ENCODE measurements around the gene PTPRN2.

PTPRN2 gene

GRCh38 chr7:157634401-157635147 lies 953.0 kb downstream of the PTPRN2 start:
- DNase-seq (ENCODE audit: low spot score) = no peak

GRCh38 chr7:157633465-157634185 lies 954.0 kb downstream of the PTPRN2 start:
- no peak for DNase-seq (ENCODE audit: low spot score)

- no peak for DNase-seq (ENCODE audit: low spot score)
Observed at GRCh38 chr7:157630301-157630853, 957.2 kb downstream of the PTPRN2 start.

GRCh38 chr7:157628456-157628855 lies 959.2 kb downstream of the PTPRN2 start:
- no peak for DNase-seq (ENCODE audit: low spot score)

- no peak for DNase-seq (ENCODE audit: low spot score)
Observed at GRCh38 chr7:157627646-157628045, 960.0 kb downstream of the PTPRN2 start.

GRCh38 chr7:157627033-157627432 lies 960.6 kb downstream of the PTPRN2 start:
- DNase-seq (ENCODE audit: low spot score) = no peak

GRCh38 chr7:157625973-157626742 lies 961.5 kb downstream of the PTPRN2 start:
- peak; percentile 47 for DNase-seq (ENCODE audit: low spot score)

- no peak for DNase-seq (ENCODE audit: low spot score)
Observed at GRCh38 chr7:157623556-157623955, 964.1 kb downstream of the PTPRN2 start.

- DNase-seq (ENCODE audit: low spot score) = no peak
Observed at GRCh38 chr7:157622408-157623205, 965.0 kb downstream of the PTPRN2 start.

GRCh38 chr7:157622000-157622399 lies 965.6 kb downstream of the PTPRN2 start:
- DNase-seq (ENCODE audit: low spot score) = no peak

- DNase-seq (ENCODE audit: low spot score) = no peak
Observed at GRCh38 chr7:157621131-157621681, 966.4 kb downstream of the PTPRN2 start.

GRCh38 chr7:157620616-157621015 lies 967.0 kb downstream of the PTPRN2 start:
- no peak for DNase-seq (ENCODE audit: low spot score)

- no peak for DNase-seq (ENCODE audit: low spot score)
Observed at GRCh38 chr7:157619753-157620525, 967.7 kb downstream of the PTPRN2 start.

- DNase-seq (ENCODE audit: low spot score) = no peak
Observed at GRCh38 chr7:157618823-157619606, 968.6 kb downstream of the PTPRN2 start.

- no peak for DNase-seq (ENCODE audit: low spot score)
Observed at GRCh38 chr7:157618091-157618726, 969.4 kb downstream of the PTPRN2 start.

GRCh38 chr7:157617401-157617800 lies 970.2 kb downstream of the PTPRN2 start:
- DNase-seq (ENCODE audit: low spot score) = no peak

GRCh38 chr7:157616931-157617330 lies 970.7 kb downstream of the PTPRN2 start:
- no peak for DNase-seq (ENCODE audit: low spot score)

- DNase-seq (ENCODE audit: low spot score) = no peak
Observed at GRCh38 chr7:157616426-157616825, 971.2 kb downstream of the PTPRN2 start.

- no peak for DNase-seq (ENCODE audit: low spot score)
Observed at GRCh38 chr7:157615852-157616251, 971.8 kb downstream of the PTPRN2 start.

All from SW480 (cell line).